ENCODE data around the gene DUSP19. TPM values are rescaled to one million over a fixed set of nuclear protein-coding genes. Genes with fewer than 3 reads are reported as not detected.
"Not testable (repeated sequence)": the region's sequence is repeated elsewhere in the genome, so short reads cannot be mapped to it uniquely, and the experiment has no call there.

DUSP19 gene
- total and polyA plus RNA-seq, 2 of the 4 experiments (the other 2 are of a cell fraction), result 0.86 to 1.4 TPM

DNA sequence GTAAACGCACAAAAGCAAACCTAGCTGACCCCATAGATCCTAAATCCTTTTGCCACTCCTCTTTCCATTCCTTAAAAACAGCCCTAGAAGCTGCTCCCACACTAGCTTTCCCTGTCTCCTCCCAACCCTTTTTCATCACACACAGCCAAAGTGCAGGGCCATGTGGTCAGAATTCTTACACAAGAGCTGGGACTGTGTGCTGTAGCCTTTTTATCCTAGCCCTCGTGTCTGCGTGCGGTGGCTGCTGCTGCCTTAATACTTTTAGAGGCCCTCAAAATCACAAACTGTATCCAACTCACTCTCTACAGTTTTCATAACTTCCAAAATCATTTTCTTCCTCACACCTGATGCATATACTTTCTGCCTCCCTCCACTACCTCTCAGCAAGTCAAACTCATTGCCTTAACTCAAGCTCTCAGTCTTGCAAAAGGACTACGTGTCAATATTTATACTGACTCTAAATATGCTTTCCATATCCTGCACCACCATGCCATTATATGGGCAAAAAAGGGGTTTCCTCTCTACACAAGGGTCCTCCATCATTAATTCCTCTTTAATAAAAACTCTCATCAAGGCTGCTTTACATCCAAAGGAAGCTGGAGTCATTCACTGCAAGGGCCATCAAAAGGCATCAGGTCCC is 30.9 kb upstream of the DUSP19 start:
- POLR2A ChIA-PET (ENCODE audit: unreplicated experiment), result not testable (repeated sequence)

More for the DNA sequence above, 30.9 kb upstream of the DUSP19 start:
- H3K4me2 ChIP-seq (ENCODE audit: low read depth, low read length); intact Hi-C loops (cut with micrococcal nuclease); H2BK120ac ChIP-seq (ENCODE audit: low read depth, low read length); H3K36me3 ChIP-seq (ENCODE audit: control insufficient read depth, insufficient read depth, low read length); H2AK5ac ChIP-seq (ENCODE audit: low read depth, low read length); H4K91ac ChIP-seq (ENCODE audit: insufficient read depth, low read depth, low read length); H2AK9ac ChIP-seq (replicated peaks; ENCODE audit: low read depth, low read length, poor library complexity); CTCF ChIA-PET; H3K14ac ChIP-seq (replicated peaks; ENCODE audit: low read depth, low read length); H4K5ac ChIP-seq (ENCODE audit: low read depth, low read length); H2BK5ac ChIP-seq (ENCODE audit: low read depth, low read length, poor library complexity, severe bottlenecking); H2BK20ac ChIP-seq (ENCODE audit: low read depth, low read length); H3K27ac ChIP-seq (ENCODE audit: insufficient read depth, low read length); H3K23ac ChIP-seq (ENCODE audit: low read depth, low read length); H2BK15ac ChIP-seq (ENCODE audit: low read depth, low read length); dilution Hi-C loops (cut with HindIII; ENCODE audit: low sequenced_read_pairs, unreplicated experiment); DNase-seq; H3K9ac ChIP-seq (ENCODE audit: low read depth, low read length); ATAC-seq (ENCODE audit: low read depth); H3K9me3 ChIP-seq (ENCODE audit: control insufficient read depth, insufficient read depth, low read length); H3K4me1 ChIP-seq (ENCODE audit: control insufficient read depth, insufficient read depth, low read length); H3K18ac ChIP-seq (ENCODE audit: low read depth, low read length); H2AFZ ChIP-seq (replicated peaks; ENCODE audit: low read length, poor library complexity); H3K9me1 ChIP-seq (ENCODE audit: insufficient read depth, low read length); H3K4me3 ChIP-seq (ENCODE audit: insufficient read depth, low read depth, low read length); H4K8ac ChIP-seq (ENCODE audit: low read depth in 2 of 2, low read length in 2 of 2); in situ Hi-C loops (cut with MboI; ENCODE audit: low sequenced_read_pairs); H4K20me1 ChIP-seq (ENCODE audit: insufficient read depth, low read length); H3K27me3 ChIP-seq (ENCODE audit: control insufficient read depth, insufficient read depth, low read length); H3K56ac ChIP-seq (ENCODE audit: extremely low read depth, insufficient read depth, low read length); H3K4ac ChIP-seq (ENCODE audit: low read depth, low read length); BruUV-seq (replicated peaks); H3K79me1 ChIP-seq (ENCODE audit: low read depth in 1 of 2, low read length in 2 of 2): not testable (repeated sequence)
- 78% methylated on average over 4 of the region's 5 CpGs; no CpG with 5 or more reads in 1 of the 2 experiments for WGBS, 2 experiments (ENCODE audit: extremely low coverage in 2 of 2, insufficient read length in 1 of 2)
